IMR-90 (cell line): ENCODE results near the gene C1QTNF12. TPM values are rescaled to one million over a fixed set of nuclear protein-coding genes. Genes with fewer than 3 reads are reported as not detected.

Experiments
- ATAC-seq: fragments of 200-7000 bp; cut with Tn5 transposase; 2 replicates; pipeline ENCODE4 v1.9.1; 2020; ENCODE audit warnings: low read depth, mild to moderate bottlenecking, moderate library complexity
- BruUV-seq: library from RNA; stranded (reverse); fragments of 400-500 nt; replicated peaks from 2 replicates; lab custom pipeline; 2021; lab: Mats Ljungman, UMichigan
- CTCF ChIA-PET: fragments of 300-600 bp; formaldehyde crosslinking; extraction: SDS; loops from one replicate; lab custom pipeline; 2021; ENCODE audit warnings: antibody characterized with exemption; lab: Yijun Ruan, JAX
- POLR2A ChIA-PET: fragments of 300-600 bp; sonication (Branson Sonifier 250); formaldehyde crosslinking; loops from one replicate; lab custom pipeline; 2022; ENCODE audit warnings: antibody characterized with exemption; ENCODE audit not compliant: unreplicated experiment; lab: Charles Lee
- DNase-seq: peaks from one replicate; pipeline ENCODE4 v3.0.0; 2013
- H2AFZ ChIP-seq: replicated peaks from 2 replicates; pipeline ENCODE3; 2013; ENCODE audit warnings: low read length, mild to moderate bottlenecking; ENCODE audit not compliant: poor library complexity
- H2AK5ac ChIP-seq: 2 replicates; pipeline ENCODE4 v1.6.1; 2013; ENCODE audit warnings: low read depth, low read length, inconsistent platforms
- H2AK9ac ChIP-seq: replicated peaks from 2 replicates; pipeline ENCODE3; 2013; ENCODE audit warnings: mild to moderate bottlenecking, low read depth, low read length, moderate library complexity; ENCODE audit not compliant: poor library complexity
- H2BK120ac ChIP-seq: 2 replicates; pipeline ENCODE4 v1.6.1; 2013; ENCODE audit warnings: low read depth, low read length, inconsistent platforms
- H2BK15ac ChIP-seq: 3 replicates; pipeline ENCODE4 v1.6.1; 2013; ENCODE audit warnings: low read depth, low read length, inconsistent platforms
- H2BK20ac ChIP-seq: 2 replicates; pipeline ENCODE4 v1.6.1; 2013; ENCODE audit warnings: low read depth, mild to moderate bottlenecking, inconsistent platforms, low read length, moderate library complexity
- H2BK5ac ChIP-seq: 2 replicates; pipeline ENCODE4 v1.6.1; 2013; ENCODE audit warnings: mild to moderate bottlenecking, low read depth, low read length, inconsistent platforms; ENCODE audit not compliant: poor library complexity, severe bottlenecking
- H3K14ac ChIP-seq: replicated peaks from 2 replicates; pipeline ENCODE4 v1.6.1; 2013; ENCODE audit warnings: low read depth, low read length, inconsistent platforms
- H3K18ac ChIP-seq: 2 replicates; pipeline ENCODE4 v1.6.1; 2013; ENCODE audit warnings: low read depth, low read length, control low read depth
- H3K23ac ChIP-seq: 2 replicates; pipeline ENCODE4 v1.6.1; 2013; ENCODE audit warnings: low read depth, low read length, inconsistent platforms
- H3K27ac ChIP-seq: 2 replicates; pipeline ENCODE4 v1.5.1; 2013; ENCODE audit warnings: mild to moderate bottlenecking, control low read depth, low read length; ENCODE audit not compliant: insufficient read depth
- H3K27me3 ChIP-seq: 2 replicates; pipeline ENCODE4 v1.6.1; 2013; ENCODE audit warnings: low read length; ENCODE audit not compliant: control insufficient read depth, insufficient read depth
- H3K36me3 ChIP-seq: 2 replicates; pipeline ENCODE4 v1.6.1; 2013; ENCODE audit warnings: low read length, mixed read lengths; ENCODE audit not compliant: control insufficient read depth, insufficient read depth
- H3K4ac ChIP-seq: 2 replicates; pipeline ENCODE4 v1.6.1; 2013; ENCODE audit warnings: low read depth, low read length, inconsistent platforms
- H3K4me1 ChIP-seq: 2 replicates; pipeline ENCODE4 v1.6.1; 2013; ENCODE audit warnings: low read length, mixed read lengths; ENCODE audit not compliant: control insufficient read depth, insufficient read depth
- H3K4me2 ChIP-seq: 2 replicates; pipeline ENCODE4 v1.6.1; 2013; ENCODE audit warnings: low read depth, mild to moderate bottlenecking, control low read depth, low read length, moderate library complexity
- H3K4me3 ChIP-seq: 2 replicates; pipeline ENCODE4 v1.5.1; 2013; ENCODE audit warnings: low read depth, mild to moderate bottlenecking, control low read depth, low read length, moderate library complexity; ENCODE audit not compliant: insufficient read depth
- H3K56ac ChIP-seq: 2 replicates; pipeline ENCODE4 v1.6.1; 2013; ENCODE audit warnings: low read length, inconsistent platforms; ENCODE audit not compliant: insufficient read depth; ENCODE audit errors: extremely low read depth
- H3K79me1 ChIP-seq, 2 experiments: 2 replicates each; pipeline ENCODE4 v1.6.1; 2013; ENCODE audit warnings: low read length in 2 of 2, inconsistent platforms in 1 of 2, low read depth in 1 of 2
- H3K9ac ChIP-seq: 2 replicates; pipeline ENCODE4 v1.6.1; 2013; ENCODE audit warnings: low read depth, low read length, control low read depth
- H3K9me1 ChIP-seq: 2 replicates; pipeline ENCODE4 v1.6.1; 2013; ENCODE audit warnings: low read length, inconsistent platforms; ENCODE audit not compliant: insufficient read depth
- H3K9me3 ChIP-seq: 2 replicates; pipeline ENCODE4 v1.6.1; 2013; ENCODE audit warnings: low read length; ENCODE audit not compliant: control insufficient read depth, insufficient read depth
- H4K20me1 ChIP-seq: 2 replicates; pipeline ENCODE4 v1.6.1; 2013; ENCODE audit warnings: low read length, inconsistent platforms; ENCODE audit not compliant: insufficient read depth
- H4K5ac ChIP-seq: 2 replicates; pipeline ENCODE4 v1.6.1; 2013; ENCODE audit warnings: mild to moderate bottlenecking, low read depth, low read length, control low read depth
- H4K8ac ChIP-seq, 2 experiments: 2 replicates each; pipeline ENCODE4 v1.6.1; 2013; ENCODE audit warnings: low read depth in 2 of 2, low read length in 2 of 2, control low read depth in 1 of 2, inconsistent platforms in 1 of 2
- H4K91ac ChIP-seq: 2 replicates; pipeline ENCODE4 v1.6.1; 2013; ENCODE audit warnings: low read depth, low read length, inconsistent platforms; ENCODE audit not compliant: insufficient read depth
- BHLHE40 ChIP-seq: fragments of 150-350 bp; IDR thresholded peaks from 2 replicates; pipeline ENCODE4 v1.6.1; 2016; ENCODE audit warnings: mild to moderate bottlenecking, low read depth, low read length
- CHD1 ChIP-seq: IDR thresholded peaks from 2 replicates; pipeline ENCODE4 v1.6.1; 2012; ENCODE audit warnings: low read depth, low read length, improper control_type of control experiment
- FOS ChIP-seq: fragments of 150-350 bp; IDR thresholded peaks from 2 replicates; pipeline ENCODE4 v1.6.1; 2016; ENCODE audit warnings: low read depth, low read length
- SMC3 ChIP-seq: fragments of 150-350 bp; IDR thresholded peaks from 2 replicates; pipeline ENCODE4 v1.6.1; 2016; ENCODE audit warnings: low read depth, mild to moderate bottlenecking, antibody characterized with exemption, low read length, moderate library complexity
- WGBS, 2 experiments: methylation state at CpG; one replicate each; pipeline versions ENCODE4 v1.1.5 to v1.1.7; 2013; ENCODE audit warnings: missing lambda C conversion rate in 2 of 2; ENCODE audit not compliant: insufficient read length in 1 of 2; ENCODE audit errors: extremely low coverage in 2 of 2; 5-methylcytosine and 5-hydroxymethylcytosine counted together
- dilution Hi-C: fragments of 300-500 bp; cut with HindIII; formaldehyde crosslinking; loops from one replicate; pipeline ENCODE4 v1.14.3; 2018; ENCODE audit warnings: low sequenced_read_pairs; ENCODE audit not compliant: unreplicated experiment
- in situ Hi-C: fragments of 300-500 bp; cut with MboI; formaldehyde crosslinking; loops from 3 replicates; pipeline ENCODE4 v1.14.3; 2019; ENCODE audit warnings: low sequenced_read_pairs, inconsistent platforms, mixed read lengths
- intact Hi-C: fragments of 100-400 bp; cut with micrococcal nuclease; formaldehyde crosslinking; loops from 2 replicates; pipeline ENCODE4 v1.10.0; 2022
- polyA plus RNA-seq, 3 experiments: library from polyadenylated mRNA; depleted of rRNA; stranded (reverse); fragments of >200 nt; gene quantifications; 2 replicates each; pipeline ENCODE4 v1.2.3, GENCODE V29; 2012; ENCODE audit warnings: low replicate concordance in 1 of 3
- total RNA-seq: library from RNA; depleted of rRNA; stranded (reverse); fragments of >200 nt; gene quantifications from 2 replicates; pipeline ENCODE4 v1.2.3, GENCODE V29; 2012
- TF ChIP-seq, protein P1 (sequence below): fragments of 150-350 bp; IDR thresholded peaks from 2 replicates; pipeline ENCODE4 v1.6.1; 2017; ENCODE audit warnings: mild to moderate bottlenecking, antibody characterized with exemption, low read length, low read depth
- TF ChIP-seq, protein P2 (sequence below): fragments of 150-350 bp; IDR thresholded peaks from 2 replicates; pipeline ENCODE4 v1.6.1; 2016; ENCODE audit warnings: low read depth, mild to moderate bottlenecking, low read length, moderate library complexity, borderline replicate concordance
- TF ChIP-seq, protein P3 (sequence below): conservative IDR thresholded peaks from 2 replicates; pipeline ENCODE4 v1.5.1; 2012; ENCODE audit warnings: mild to moderate bottlenecking, low read depth, low read length, improper control_type of control experiment

The C1QTNF12 gene
- total and polyA plus RNA-seq, 2 of the 4 experiments (the other 2 are of a cell fraction): 0.36 to 1.1 TPM

DNA sequence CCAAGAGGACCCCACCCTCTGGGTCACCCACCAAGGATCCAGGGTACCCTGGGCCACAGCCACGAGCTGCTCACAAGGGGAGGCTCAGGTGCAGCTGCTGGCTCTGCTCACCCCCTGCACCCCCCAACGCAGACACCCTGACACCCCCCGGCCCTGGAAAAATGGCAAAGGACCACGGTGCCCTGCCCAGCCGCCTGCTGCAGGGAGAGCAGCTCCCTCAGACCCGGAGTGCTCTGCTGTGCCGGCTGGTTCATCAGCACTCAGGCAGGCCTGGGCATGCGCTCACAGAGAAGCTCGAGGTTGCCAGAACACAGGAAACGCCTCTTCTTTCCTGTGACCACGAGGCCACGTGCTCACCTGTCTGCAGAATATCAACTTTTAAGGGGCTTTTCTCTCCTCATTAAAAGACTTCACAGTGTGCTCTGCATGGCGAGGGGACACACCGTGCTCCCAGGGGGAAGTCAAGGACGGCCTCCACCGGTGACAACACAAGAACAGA, 4.3 kb upstream of the C1QTNF12 start:
- dilution Hi-C loops (no loop called here), in situ Hi-C loops (no loop called here), intact Hi-C loops (no loop called here)
- Histone ChIP-seq H3K4me2 (no peak overlapping the region), H4K91ac (no peak overlapping the region), H3K9me1 (no peaks in the 10 kb centered on the region), H2BK120ac (0 out of 2 replicates have a peak overlapping the region, but pooled peaks have one; percentile 8), H2AFZ (peak overlapping the region; percentile 51), H4K5ac (peak overlapping the region; percentile 71), H3K79me1 (peaks cover 3 to 20% of the 10 kb centered on the region in 2 experiments; a peak in 2 of 4 replicates), H3K14ac (0 out of 2 replicates have a peak overlapping the region, but pooled peaks have one; percentile 1), H3K4ac (peak overlapping the region; percentile 35; the same call in 1 of the 2 replicates), H2AK5ac (peak overlapping the region; percentile 73; the same call in 1 of the 2 replicates), H3K27me3 (no peaks in the 10 kb centered on the region), H3K18ac (0 out of 2 replicates have a peak overlapping the region, but pooled peaks have one; percentile 4), H4K20me1 (no peaks in the 10 kb centered on the region; the same call in 1 of the 2 replicates), H3K23ac (no peak overlapping the region), H2AK9ac (peak overlapping the region; percentile 90), H3K9ac (no peak overlapping the region), H4K8ac (peak overlapping the region in 1 of 2 experiments; percentile 54; a peak in 2 of 4 replicates), H3K56ac (no peak overlapping the region), H2BK20ac (peak overlapping the region; percentile 14; the same call in 1 of the 2 replicates), H2BK15ac (no peak overlapping the region; the same call in 2 of the 3 replicates), H3K4me3 (no peak overlapping the region), H3K27ac (peak overlapping the region; percentile 29; the same call in 1 of the 2 replicates), H3K4me1 (peaks cover 9% of the 10 kb centered on the region), H2BK5ac (peak overlapping the region; percentile 21), H3K36me3 (peaks cover 42% of the 10 kb centered on the region), H3K9me3 (no peaks in the 10 kb centered on the region)
- ATAC-seq (no peak), DNase-seq (no peak)
- TF ChIP-seq, protein P1, sequence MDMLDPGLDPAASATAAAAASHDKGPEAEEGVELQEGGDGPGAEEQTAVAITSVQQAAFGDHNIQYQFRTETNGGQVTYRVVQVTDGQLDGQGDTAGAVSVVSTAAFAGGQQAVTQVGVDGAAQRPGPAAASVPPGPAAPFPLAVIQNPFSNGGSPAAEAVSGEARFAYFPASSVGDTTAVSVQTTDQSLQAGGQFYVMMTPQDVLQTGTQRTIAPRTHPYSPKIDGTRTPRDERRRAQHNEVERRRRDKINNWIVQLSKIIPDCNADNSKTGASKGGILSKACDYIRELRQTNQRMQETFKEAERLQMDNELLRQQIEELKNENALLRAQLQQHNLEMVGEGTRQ: no peak
- TF ChIP-seq BHLHE40 (no peak), CHD1 (no peak), FOS (no peak), SMC3 (no peak)
- TF ChIP-seq, protein P2, sequence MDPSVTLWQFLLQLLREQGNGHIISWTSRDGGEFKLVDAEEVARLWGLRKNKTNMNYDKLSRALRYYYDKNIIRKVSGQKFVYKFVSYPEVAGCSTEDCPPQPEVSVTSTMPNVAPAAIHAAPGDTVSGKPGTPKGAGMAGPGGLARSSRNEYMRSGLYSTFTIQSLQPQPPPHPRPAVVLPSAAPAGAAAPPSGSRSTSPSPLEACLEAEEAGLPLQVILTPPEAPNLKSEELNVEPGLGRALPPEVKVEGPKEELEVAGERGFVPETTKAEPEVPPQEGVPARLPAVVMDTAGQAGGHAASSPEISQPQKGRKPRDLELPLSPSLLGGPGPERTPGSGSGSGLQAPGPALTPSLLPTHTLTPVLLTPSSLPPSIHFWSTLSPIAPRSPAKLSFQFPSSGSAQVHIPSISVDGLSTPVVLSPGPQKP: no peak
- TF ChIP-seq, protein P3, sequence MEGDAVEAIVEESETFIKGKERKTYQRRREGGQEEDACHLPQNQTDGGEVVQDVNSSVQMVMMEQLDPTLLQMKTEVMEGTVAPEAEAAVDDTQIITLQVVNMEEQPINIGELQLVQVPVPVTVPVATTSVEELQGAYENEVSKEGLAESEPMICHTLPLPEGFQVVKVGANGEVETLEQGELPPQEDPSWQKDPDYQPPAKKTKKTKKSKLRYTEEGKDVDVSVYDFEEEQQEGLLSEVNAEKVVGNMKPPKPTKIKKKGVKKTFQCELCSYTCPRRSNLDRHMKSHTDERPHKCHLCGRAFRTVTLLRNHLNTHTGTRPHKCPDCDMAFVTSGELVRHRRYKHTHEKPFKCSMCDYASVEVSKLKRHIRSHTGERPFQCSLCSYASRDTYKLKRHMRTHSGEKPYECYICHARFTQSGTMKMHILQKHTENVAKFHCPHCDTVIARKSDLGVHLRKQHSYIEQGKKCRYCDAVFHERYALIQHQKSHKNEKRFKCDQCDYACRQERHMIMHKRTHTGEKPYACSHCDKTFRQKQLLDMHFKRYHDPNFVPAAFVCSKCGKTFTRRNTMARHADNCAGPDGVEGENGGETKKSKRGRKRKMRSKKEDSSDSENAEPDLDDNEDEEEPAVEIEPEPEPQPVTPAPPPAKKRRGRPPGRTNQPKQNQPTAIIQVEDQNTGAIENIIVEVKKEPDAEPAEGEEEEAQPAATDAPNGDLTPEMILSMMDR: no peak
- CTCF ChIA-PET: interaction anchor here (1.1 kb wide), 1 partner anchor 14 kb away, joined by 4 read pairs; no protein-coding TSS in a partner anchor
- no TSS peak for BruUV-seq
- 82% methylated on average over 7 of the region's 16 CpGs; no CpG with 5 or more reads in 1 of the 2 experiments for WGBS, 2 experiments
- POLR2A ChIA-PET: interaction anchor here (0.6 kb wide), 1 partner anchor 32 kb away, joined by 8 read pairs; no protein-coding TSS in a partner anchor
